Measurements from ENCODE around the gene CMYA5. TPM values are rescaled to one million over a fixed set of nuclear protein-coding genes. Genes with fewer than 3 reads are reported as not detected.

Gene CMYA5
- total RNA-seq, 2 donors from 2014 or later, result 0.64 to 1.5 TPM

- H3K4me1 Mint-ChIP-seq (ENCODE audit: low read depth in 2 of 2), result peaks cover 0 to 9% of the 10 kb centered on the region in 2 donors
- no peaks in the 10 kb centered on the region for H3K9me3 Mint-ChIP-seq
- no peak for ATAC-seq
- no peak overlapping the region for H3K4me3 Mint-ChIP-seq
- no peak for DNase-seq (ENCODE audit: low spot score)
- no peaks in the 10 kb centered on the region for H3K36me3 Mint-ChIP-seq
- peaks cover 0 to 5% of the 10 kb centered on the region in 2 donors for H3K27me3 Mint-ChIP-seq
- no peak overlapping the region for H3K27ac Mint-ChIP-seq
Observed at GRCh38 chr5:79802406-79802805, 112.8 kb downstream of the CMYA5 start.

- DNase-seq (ENCODE audit: low spot score) (no peak), ATAC-seq (no peak)
- H3K4me1 Mint-ChIP-seq (ENCODE audit: low read depth in 2 of 2), result peaks cover 0 to 9% of the 10 kb centered on the region in 2 donors
- H3K4me3 Mint-ChIP-seq, result no peak overlapping the region
- no peaks in the 10 kb centered on the region for H3K36me3 Mint-ChIP-seq
- peaks cover 0 to 5% of the 10 kb centered on the region in 2 donors for H3K27me3 Mint-ChIP-seq
- no peak overlapping the region for H3K27ac Mint-ChIP-seq
- H3K9me3 Mint-ChIP-seq, result no peaks in the 10 kb centered on the region
Observed at GRCh38 chr5:79803007-79803406, 113.4 kb downstream of the CMYA5 start.

GRCh38 chr5:79806741-79807140, 117.1 kb downstream of the CMYA5 start:
- Mint-ChIP-seq H3K27me3 (no peaks in the 10 kb centered on the region), H3K27ac (no peak overlapping the region), H3K4me3 (no peak overlapping the region), H3K36me3 (no peaks in the 10 kb centered on the region), H3K9me3 (no peaks in the 10 kb centered on the region), H3K4me1 (ENCODE audit: low read depth in 2 of 2) (peaks cover 0 to 5% of the 10 kb centered on the region in 2 donors)
- no peak for ATAC-seq
- DNase-seq (ENCODE audit: low spot score), result no peak

GRCh38 chr5:79809743-79810142, 120.1 kb downstream of the CMYA5 start:
- DNase-seq (ENCODE audit: low spot score) (no peak), ATAC-seq (no peak)
- Mint-ChIP-seq H3K27me3 (peaks cover 2% of the 10 kb centered on the region in 2 donors), H3K27ac (no peak overlapping the region), H3K4me1 (ENCODE audit: low read depth in 2 of 2) (no peaks in the 10 kb centered on the region), H3K9me3 (no peaks in the 10 kb centered on the region), H3K4me3 (no peak overlapping the region), H3K36me3 (no peaks in the 10 kb centered on the region)

- Mint-ChIP-seq H3K4me1 (ENCODE audit: low read depth in 2 of 2) (no peaks in the 10 kb centered on the region), H3K4me3 (no peak overlapping the region), H3K9me3 (no peaks in the 10 kb centered on the region), H3K27me3 (peaks cover 10 to 14% of the 10 kb centered on the region in 2 donors), H3K27ac (no peak overlapping the region), H3K36me3 (no peaks in the 10 kb centered on the region)
- DNase-seq (ENCODE audit: low spot score) (no peak), ATAC-seq (peak in 1 of 2 donors; percentile 65)
Observed at GRCh38 chr5:79811081-79811480, 121.4 kb downstream of the CMYA5 start.

GRCh38 chr5:79811904-79812303, 122.3 kb downstream of the CMYA5 start:
- Mint-ChIP-seq H3K36me3 (no peaks in the 10 kb centered on the region), H3K4me3 (no peak overlapping the region), H3K9me3 (no peaks in the 10 kb centered on the region), H3K4me1 (ENCODE audit: low read depth in 2 of 2) (no peaks in the 10 kb centered on the region), H3K27ac (no peak overlapping the region), H3K27me3 (peaks cover 13 to 22% of the 10 kb centered on the region in 2 donors)
- ATAC-seq (no peak), DNase-seq (ENCODE audit: low spot score) (no peak)

- Mint-ChIP-seq H3K4me1 (ENCODE audit: low read depth in 2 of 2) (no peaks in the 10 kb centered on the region), H3K27ac (no peak overlapping the region), H3K36me3 (no peaks in the 10 kb centered on the region), H3K27me3 (peaks cover 17 to 23% of the 10 kb centered on the region in 2 donors), H3K9me3 (no peaks in the 10 kb centered on the region), H3K4me3 (no peak overlapping the region)
- DNase-seq (ENCODE audit: low spot score), result no peak
- no peak for ATAC-seq
Observed at GRCh38 chr5:79814699-79815098, 125.1 kb downstream of the CMYA5 start.

GRCh38 chr5:79816014-79816413, 126.4 kb downstream of the CMYA5 start:
- no peak overlapping the region for H3K27ac Mint-ChIP-seq
- H3K4me3 Mint-ChIP-seq, result no peak overlapping the region
- no peaks in the 10 kb centered on the region for H3K4me1 Mint-ChIP-seq (ENCODE audit: low read depth in 2 of 2)
- H3K36me3 Mint-ChIP-seq, result no peaks in the 10 kb centered on the region
- DNase-seq (ENCODE audit: low spot score), result no peak
- H3K9me3 Mint-ChIP-seq, result no peaks in the 10 kb centered on the region
- peaks cover 17 to 32% of the 10 kb centered on the region in 2 donors for H3K27me3 Mint-ChIP-seq
- no peak for ATAC-seq

- ATAC-seq, result no peak
- Mint-ChIP-seq H3K27ac (no peak overlapping the region), H3K9me3 (no peaks in the 10 kb centered on the region), H3K36me3 (no peaks in the 10 kb centered on the region), H3K4me3 (no peak overlapping the region), H3K4me1 (ENCODE audit: low read depth in 2 of 2) (no peaks in the 10 kb centered on the region), H3K27me3 (peaks cover 22 to 35% of the 10 kb centered on the region in 2 donors)
- no peak for DNase-seq (ENCODE audit: low spot score)
Observed at GRCh38 chr5:79820648-79821047, 131.0 kb downstream of the CMYA5 start.

GRCh38 chr5:79824444-79824843, 134.8 kb downstream of the CMYA5 start:
- H3K9me3 Mint-ChIP-seq, result no peaks in the 10 kb centered on the region
- no peak overlapping the region for H3K27ac Mint-ChIP-seq
- no peak overlapping the region for H3K4me3 Mint-ChIP-seq
- no peaks in the 10 kb centered on the region for H3K36me3 Mint-ChIP-seq
- DNase-seq (ENCODE audit: low spot score) (no peak), ATAC-seq (no peak)
- H3K4me1 Mint-ChIP-seq (ENCODE audit: low read depth in 2 of 2), result no peaks in the 10 kb centered on the region
- H3K27me3 Mint-ChIP-seq, result peaks cover 21 to 23% of the 10 kb centered on the region in 2 donors

GRCh38 chr5:79825802-79826201, 136.2 kb downstream of the CMYA5 start:
- ATAC-seq, result no peak
- H3K9me3 Mint-ChIP-seq, result no peaks in the 10 kb centered on the region
- no peaks in the 10 kb centered on the region for H3K36me3 Mint-ChIP-seq

GRCh38 chr5:79827159-79827629, 137.6 kb downstream of the CMYA5 start:
- H3K4me1 Mint-ChIP-seq (ENCODE audit: low read depth in 2 of 2), result no peaks in the 10 kb centered on the region
- H3K4me3 Mint-ChIP-seq, result no peak overlapping the region
- no peak overlapping the region for H3K27ac Mint-ChIP-seq
- peaks cover 15 to 27% of the 10 kb centered on the region in 2 donors for H3K27me3 Mint-ChIP-seq
- ATAC-seq (no peak), DNase-seq (ENCODE audit: low spot score) (no peak)
- H3K36me3 Mint-ChIP-seq, result no peaks in the 10 kb centered on the region
- no peaks in the 10 kb centered on the region for H3K9me3 Mint-ChIP-seq

More at GRCh38 chr5:79825802-79826201, 136.2 kb downstream of the CMYA5 start:
- no peak for DNase-seq (ENCODE audit: low spot score)
- peaks cover 14 to 27% of the 10 kb centered on the region in 2 donors for H3K27me3 Mint-ChIP-seq
- no peak overlapping the region for H3K4me3 Mint-ChIP-seq
- H3K27ac Mint-ChIP-seq, result no peak overlapping the region
- H3K4me1 Mint-ChIP-seq (ENCODE audit: low read depth in 2 of 2), result no peaks in the 10 kb centered on the region

GRCh38 chr5:79829260-79829659, 139.6 kb downstream of the CMYA5 start:
- no peak for DNase-seq (ENCODE audit: low spot score)
- Mint-ChIP-seq H3K36me3 (no peaks in the 10 kb centered on the region), H3K9me3 (no peaks in the 10 kb centered on the region), H3K4me3 (no peak overlapping the region), H3K4me1 (ENCODE audit: low read depth in 2 of 2) (no peaks in the 10 kb centered on the region), H3K27ac (no peak overlapping the region), H3K27me3 (peaks cover 18 to 19% of the 10 kb centered on the region in 2 donors)
- peak; percentile 16 to 45 for ATAC-seq

GRCh38 chr5:79831381-79832309, 142.0 kb downstream of the CMYA5 start:
- Mint-ChIP-seq H3K4me1 (ENCODE audit: low read depth in 2 of 2) (no peaks in the 10 kb centered on the region), H3K27ac (no peak overlapping the region), H3K27me3 (peaks cover 13 to 14% of the 10 kb centered on the region in 2 donors), H3K4me3 (no peak overlapping the region), H3K36me3 (no peaks in the 10 kb centered on the region), H3K9me3 (no peaks in the 10 kb centered on the region)
- ATAC-seq (no peak), DNase-seq (ENCODE audit: low spot score) (no peak)

Measured in natural killer cell treated with Interleukin-12 subunit alpha and Interleukin-12 subunit beta and Interleukin-15 and Interleukin-18, amount 100 ng/mL, for 72 hours (primary cell).